ENCODE data around the gene SEPTIN6.

The SEPTIN6 gene

GRCh38 chrX:119693040-119693995 lies at the start of gene SEPTIN6:
Gene SEPTIN6, minus strand, starts transcription at chrX:119693168. Its CDS starts 63 bp downstream, at chrX:119693105.
- Mint-ChIP-seq H3K27me3 (ENCODE audit: low read depth, poor library complexity) (peaks cover 9% of the 10 kb centered on the region), H3K4me1 (peaks cover 48% of the 10 kb centered on the region), H3K9me3 (peaks cover 60% of the 10 kb centered on the region), H3K36me3 (ENCODE audit: low read depth) (peaks cover 9% of the 10 kb centered on the region), H3K4me3 (peak within 1 kb of the TSS; percentile 96), H3K27ac (peak within 1 kb of the TSS; percentile 93)
- no peak for TF ChIP-seq CTCF (IDR thresholded peaks at IDR 0.05)
- peak; percentile 85 for DNase-seq

- DNase-seq = no peak
- Mint-ChIP-seq H3K27ac (no peak overlapping the region), H3K36me3 (ENCODE audit: low read depth) (no peaks in the 10 kb centered on the region), H3K4me1 (peaks cover 22% of the 10 kb centered on the region), H3K4me3 (no peak overlapping the region), H3K9me3 (peaks cover 41% of the 10 kb centered on the region), H3K27me3 (ENCODE audit: low read depth, poor library complexity) (peaks cover 2% of the 10 kb centered on the region)
- TF ChIP-seq CTCF (IDR thresholded peaks at IDR 0.05) = no peak
Measured at GRCh38 chrX:119738742-119739141, 45.8 kb upstream of the SEPTIN6 start.

GRCh38 chrX:119736206-119736764 lies 43.3 kb upstream of the SEPTIN6 start:
- Mint-ChIP-seq H3K4me1 (peaks cover 22% of the 10 kb centered on the region), H3K4me3 (no peak overlapping the region), H3K27ac (no peak overlapping the region), H3K9me3 (peaks cover 58% of the 10 kb centered on the region), H3K36me3 (ENCODE audit: low read depth) (no peaks in the 10 kb centered on the region), H3K27me3 (ENCODE audit: low read depth, poor library complexity) (peaks cover 4% of the 10 kb centered on the region)
- no peak for DNase-seq
- TF ChIP-seq CTCF (IDR thresholded peaks at IDR 0.05) = no peak

GRCh38 chrX:119735467-119735866 lies 42.5 kb upstream of the SEPTIN6 start:
- peaks cover 22% of the 10 kb centered on the region for H3K4me1 Mint-ChIP-seq
- DNase-seq = peak; percentile 43
- no peaks in the 10 kb centered on the region for H3K36me3 Mint-ChIP-seq (ENCODE audit: low read depth)
- H3K27me3 Mint-ChIP-seq (ENCODE audit: low read depth, poor library complexity) = peaks cover 6% of the 10 kb centered on the region
- no peak overlapping the region for H3K4me3 Mint-ChIP-seq
- no peak overlapping the region for H3K27ac Mint-ChIP-seq
- peaks cover 57% of the 10 kb centered on the region for H3K9me3 Mint-ChIP-seq
- no peak for TF ChIP-seq CTCF (IDR thresholded peaks at IDR 0.05)

- Mint-ChIP-seq H3K4me3 (no peak overlapping the region), H3K9me3 (peaks cover 56% of the 10 kb centered on the region), H3K4me1 (peaks cover 22% of the 10 kb centered on the region), H3K27ac (no peak overlapping the region), H3K36me3 (ENCODE audit: low read depth) (no peaks in the 10 kb centered on the region), H3K27me3 (ENCODE audit: low read depth, poor library complexity) (peaks cover 6% of the 10 kb centered on the region)
- no peak for TF ChIP-seq CTCF (IDR thresholded peaks at IDR 0.05)
- no peak for DNase-seq
Measured at GRCh38 chrX:119734897-119735339, 42.0 kb upstream of the SEPTIN6 start.

All from nephron progenitor cell (in vitro differentiated cells).